NCI-H187 (cell line): Measurements from ENCODE around the gene TRMT1.

Experiments used
- DNase-seq, 2 experiments: peaks; one replicate each; lab custom pipeline; 2025; lab: John Stamatoyannopoulos, UW

TRMT1 gene

GRCh38 chr19:13070425-13071140 lies 46.0 kb downstream of the TRMT1 start:
- DNase-seq: no peak

DNA sequence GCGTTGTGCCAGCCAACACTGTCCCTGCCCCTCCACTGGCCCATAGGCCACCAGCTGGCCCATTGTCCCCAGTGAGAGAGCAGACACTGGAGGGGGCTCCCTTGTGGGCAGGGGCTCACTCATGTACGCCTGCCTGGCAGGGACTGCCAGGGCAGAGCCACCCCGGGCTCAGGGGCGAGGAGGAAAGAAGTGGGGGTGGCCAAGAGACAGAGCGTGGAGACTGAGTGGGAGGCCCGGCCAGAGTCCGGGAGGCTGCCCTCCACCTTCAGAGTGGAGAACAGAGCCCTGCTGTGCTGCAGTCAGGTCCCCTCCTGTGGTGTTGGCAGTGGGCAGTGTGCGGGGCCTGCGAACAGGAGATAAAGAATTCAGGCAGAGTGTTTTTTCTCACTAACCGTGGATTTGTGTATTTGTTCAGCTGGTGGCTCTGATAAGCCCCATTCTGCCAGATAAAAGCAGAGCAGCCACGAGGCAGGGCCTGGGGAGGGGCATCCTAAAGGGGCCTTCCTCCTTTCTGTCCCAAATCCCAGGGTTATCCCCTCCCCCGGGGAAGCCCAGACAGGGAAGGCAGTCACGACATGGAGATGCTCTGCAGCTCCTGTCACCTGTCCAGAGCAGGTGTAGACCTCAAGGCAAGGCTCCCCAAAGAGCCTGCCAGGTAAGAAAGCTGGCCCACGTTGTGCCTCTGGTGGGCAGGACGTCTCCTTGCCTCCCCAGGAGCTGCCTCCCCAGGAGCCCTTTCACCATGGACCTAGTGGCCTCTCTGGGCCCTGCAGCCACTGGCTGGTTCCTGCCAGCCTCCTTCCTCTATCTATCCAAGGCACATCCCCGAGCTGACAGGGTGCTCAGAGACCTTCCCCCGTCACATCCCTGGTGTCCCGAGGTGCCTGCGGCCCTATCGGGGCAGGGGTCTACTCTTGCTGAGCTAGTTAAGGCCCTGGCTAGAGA lies 46.9 kb downstream of the TRMT1 start:
- no peak for DNase-seq

DNA sequence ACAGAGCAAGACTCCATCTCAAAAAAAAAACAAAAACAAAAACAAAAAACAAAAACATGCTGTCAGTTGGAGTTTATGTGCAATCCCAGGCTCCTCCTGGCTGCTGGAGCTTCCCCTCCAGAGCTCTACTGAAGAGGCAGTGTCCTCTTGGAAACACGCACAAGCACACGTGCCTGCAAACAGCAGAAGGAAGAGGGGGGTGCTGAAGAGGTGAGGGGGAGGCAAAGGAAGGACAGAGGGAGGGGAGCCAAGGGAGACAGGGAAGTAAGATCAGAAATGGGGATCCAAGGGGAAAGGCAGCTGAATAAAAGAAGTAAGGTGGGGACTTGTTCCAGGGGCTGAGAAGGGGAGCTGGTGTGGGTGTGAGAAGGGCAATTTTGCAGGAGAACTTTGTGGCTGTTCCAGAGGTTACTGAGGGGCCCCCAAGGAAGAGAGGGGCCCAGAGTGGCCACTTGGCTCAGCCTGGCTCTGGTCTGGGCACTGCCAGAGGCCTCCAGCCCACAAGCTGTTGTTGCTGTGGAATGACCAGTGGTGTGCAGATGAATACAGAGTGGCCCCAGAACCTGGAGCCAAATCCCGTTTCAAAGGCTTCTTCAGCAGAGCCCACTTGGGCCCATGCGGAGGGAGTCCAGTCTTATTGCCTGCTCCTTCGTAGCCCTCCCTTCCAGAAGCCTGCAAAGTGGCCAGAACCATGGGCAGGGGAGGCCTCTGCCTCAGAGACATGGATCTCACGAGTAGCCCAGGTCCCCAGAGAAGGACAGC lies 48.3 kb downstream of the TRMT1 start:
- DNase-seq: no peak

- DNase-seq: no peak
These were observed 49.4 kb downstream of the TRMT1 start for GRCh38 chr19:13066933-13067807.

DNA sequence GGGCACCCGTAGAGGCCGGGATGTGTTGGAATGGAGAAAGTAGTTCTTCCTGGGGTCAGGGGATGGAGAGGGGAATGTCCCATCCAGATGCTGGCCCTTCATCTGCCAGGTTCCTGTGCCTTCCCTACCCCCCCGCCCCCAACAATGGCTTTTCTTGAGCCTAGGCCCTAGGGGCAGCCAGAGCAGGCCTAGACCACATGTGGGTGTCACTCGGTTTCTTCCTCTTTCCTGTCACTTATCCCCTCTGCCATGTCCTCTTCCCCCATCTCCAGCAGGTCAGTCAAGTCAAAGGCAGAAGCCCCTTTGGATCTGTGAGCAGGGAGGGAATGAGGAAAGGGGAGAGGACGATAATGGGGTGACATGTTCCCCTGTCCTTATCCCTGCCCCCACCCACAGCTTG lies 50.3 kb downstream of the TRMT1 start:
- no peak for DNase-seq

- no peak for DNase-seq
These were observed 52.4 kb downstream of the TRMT1 start for GRCh38 chr19:13064092-13064489.

DNA sequence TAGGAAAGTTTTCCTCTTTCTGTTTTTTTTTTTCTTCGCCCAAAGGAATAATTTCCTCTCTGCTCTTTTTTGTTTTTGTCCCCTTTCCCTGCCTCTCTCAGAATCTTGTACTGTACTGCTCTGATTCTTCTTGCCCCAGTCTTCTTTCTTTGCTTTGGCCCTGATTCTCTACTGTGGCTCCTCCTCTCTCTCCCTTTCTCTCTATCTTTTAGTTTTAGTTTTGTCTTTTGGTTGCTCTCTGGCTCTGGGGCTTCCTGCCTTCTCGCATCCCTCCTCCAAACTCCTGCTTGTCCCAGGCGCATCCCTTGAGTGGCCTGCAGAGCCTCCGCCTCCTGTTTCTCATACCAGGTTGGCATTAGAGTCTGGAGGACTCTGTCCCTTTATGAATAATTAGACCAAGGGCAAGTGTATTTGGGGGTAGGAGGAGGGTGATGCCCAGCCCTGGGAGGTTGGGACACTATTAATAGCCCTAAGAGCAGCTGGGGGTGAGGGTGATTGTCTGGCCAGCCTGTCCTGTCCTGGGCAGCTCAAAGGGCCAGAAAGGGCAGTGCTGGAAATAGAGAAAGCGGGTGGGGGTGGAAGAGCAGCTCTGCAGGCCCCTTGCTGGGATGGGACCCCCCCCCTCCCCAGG lies 53.0 kb downstream of the TRMT1 start:
- DNase-seq: no peak

GRCh38 chr19:13062317-13062716 lies 54.2 kb downstream of the TRMT1 start:
- no peak for DNase-seq

GRCh38 chr19:13060964-13061927 lies 55.3 kb downstream of the TRMT1 start:
- DNase-seq: peak in 1 of 2 experiments; percentile 22

- DNase-seq: no peak
These were observed 56.1 kb downstream of the TRMT1 start for GRCh38 chr19:13060233-13060963.

DNA sequence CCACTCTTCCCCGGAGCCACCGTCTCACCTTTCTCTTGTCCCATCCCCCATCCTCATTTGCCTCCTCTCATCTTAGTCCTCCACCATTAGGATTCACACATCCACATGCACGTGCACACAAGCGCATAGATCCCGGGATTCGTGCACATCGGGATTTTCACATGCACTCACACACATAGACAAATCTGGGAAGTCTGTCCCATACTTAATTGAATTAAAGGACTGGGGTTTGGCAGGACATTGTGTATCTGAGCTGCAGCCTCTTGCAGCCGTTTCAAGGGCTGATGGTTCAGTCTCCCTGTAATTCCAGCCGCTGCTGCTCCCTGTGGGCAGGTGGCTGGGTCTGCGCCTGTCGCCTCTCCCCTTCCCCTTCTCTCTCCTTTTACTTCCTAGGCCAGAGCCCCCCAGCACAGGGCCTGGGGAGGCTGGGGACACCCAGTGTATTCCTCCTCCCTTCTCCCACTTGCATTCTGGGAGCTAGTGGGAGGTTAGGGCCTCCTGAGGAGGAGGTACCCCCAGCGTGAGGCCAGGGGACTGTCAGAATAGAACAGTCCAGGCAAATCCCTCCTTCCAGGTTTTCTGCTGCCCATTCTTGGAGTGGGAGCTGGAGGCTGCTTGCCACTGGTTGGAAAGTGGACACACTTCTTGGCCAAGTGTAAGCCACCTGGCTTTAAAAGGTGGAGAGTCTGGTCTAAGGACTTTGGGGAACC lies 57.4 kb downstream of the TRMT1 start:
- DNase-seq: no peak

GRCh38 chr19:13057744-13058143 lies 58.8 kb downstream of the TRMT1 start:
- no peak for DNase-seq

- DNase-seq: no peak
These were observed 59.4 kb downstream of the TRMT1 start for GRCh38 chr19:13057147-13057572.

- peak; percentile 19 to 66 for DNase-seq
These were observed 60.4 kb downstream of the TRMT1 start for GRCh38 chr19:13056052-13056660.

GRCh38 chr19:13055213-13056051 lies 61.1 kb downstream of the TRMT1 start:
- no peak for DNase-seq
